HG03108 (cell line): ENCODE measurements around the gene IDH3A.
"Not testable (repeated sequence)": the region's sequence is repeated elsewhere in the genome, so short reads cannot be mapped to it uniquely, and the experiment has no call there.

ENCODE experiments used
- ATAC-seq: cut with Tn5 transposase; IDR thresholded peaks from one replicate; pipeline ENCODE4 v1.9.1; 2021; ENCODE audit warnings: moderate library complexity; ENCODE audit not compliant: unreplicated experiment

IDH3A gene

DNA sequence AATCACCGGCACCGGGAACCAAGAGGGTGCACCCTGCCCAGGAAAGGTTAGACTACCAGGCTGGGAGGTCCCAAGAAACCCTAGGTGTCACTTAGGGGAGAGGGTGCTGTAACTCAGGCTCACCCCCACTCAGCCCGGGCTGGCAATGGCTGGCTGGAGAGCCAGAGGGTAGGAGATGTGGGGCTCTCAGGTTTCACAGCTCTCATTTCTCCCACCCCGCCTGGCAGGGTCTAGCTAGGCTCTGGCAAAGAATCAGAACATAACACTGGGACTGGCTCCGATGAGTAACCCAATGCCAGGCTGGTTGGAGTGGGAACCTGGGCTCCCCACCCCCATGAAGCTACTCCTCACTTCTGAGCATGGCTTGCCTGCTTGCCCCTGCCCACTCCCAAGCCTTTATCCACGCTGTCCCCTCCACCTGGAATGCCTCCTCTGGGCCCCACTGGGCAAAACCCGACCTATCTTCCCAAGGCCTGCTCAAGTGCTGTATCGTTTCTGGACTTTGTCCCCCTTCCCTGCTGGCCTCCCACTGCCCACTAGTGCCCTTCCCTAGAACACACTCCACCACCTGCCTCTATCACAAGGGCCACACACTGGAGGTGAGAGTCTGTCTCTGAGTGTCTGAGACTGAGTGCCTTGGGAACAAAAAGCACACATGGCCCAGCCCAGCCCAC lies 19.9 kb upstream of the IDH3A start:
- ATAC-seq: no peak

GRCh38 chr15:78129751-78130287 lies 19.3 kb upstream of the IDH3A start:
- ATAC-seq: no peak

- ATAC-seq: peak; percentile 35
Observed at GRCh38 chr15:78130466-78131294, 18.5 kb upstream of the IDH3A start.

DNA sequence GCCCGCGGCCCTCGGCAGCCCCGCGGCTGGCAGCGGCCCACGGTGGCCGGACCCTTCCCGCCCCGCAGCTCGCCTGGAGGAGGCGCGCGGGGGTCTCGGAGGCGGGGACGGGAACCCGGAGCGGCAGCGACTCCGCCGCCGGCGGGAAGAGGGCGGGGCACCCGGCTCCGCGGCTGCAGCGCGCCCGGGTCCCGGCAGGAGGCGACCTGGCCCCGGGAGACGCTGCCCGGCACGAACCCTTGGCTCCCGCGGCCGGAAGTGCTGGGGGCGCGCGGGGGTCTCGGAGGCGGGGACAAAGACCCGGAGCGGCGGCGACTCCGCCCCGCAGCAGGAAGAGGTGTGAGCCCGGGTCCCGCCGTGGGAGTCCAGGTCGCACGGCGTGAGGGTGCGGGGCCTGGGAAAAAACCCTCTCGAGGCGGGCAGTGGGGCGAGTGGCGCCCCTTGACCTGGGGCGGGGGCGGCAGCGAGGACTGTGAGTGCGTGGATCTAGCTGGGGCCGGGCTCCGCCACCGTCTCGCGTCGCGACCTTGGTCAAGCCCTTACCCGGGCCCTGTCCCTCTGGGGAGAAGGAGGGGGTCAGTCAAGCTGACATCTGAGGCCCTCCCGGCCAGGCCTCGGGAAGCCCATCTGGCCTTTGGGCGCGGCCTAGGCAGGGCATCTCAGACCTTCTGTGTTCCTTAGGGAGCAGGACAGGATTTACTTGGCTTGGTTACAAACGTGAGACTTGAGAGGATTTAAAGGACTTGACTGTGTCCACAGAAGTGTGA lies 17.7 kb upstream of the IDH3A start, which contains the start of gene CIB2:
TSS of gene CIB2 (minus strand) at position 151 of the 767 bp plus-strand sequence. CDS start 230 bp downstream, outside the sequence.
- peak; percentile 89 for ATAC-seq

- ATAC-seq: no peak
Observed at GRCh38 chr15:78133801-78134200, 15.4 kb upstream of the IDH3A start.

DNA sequence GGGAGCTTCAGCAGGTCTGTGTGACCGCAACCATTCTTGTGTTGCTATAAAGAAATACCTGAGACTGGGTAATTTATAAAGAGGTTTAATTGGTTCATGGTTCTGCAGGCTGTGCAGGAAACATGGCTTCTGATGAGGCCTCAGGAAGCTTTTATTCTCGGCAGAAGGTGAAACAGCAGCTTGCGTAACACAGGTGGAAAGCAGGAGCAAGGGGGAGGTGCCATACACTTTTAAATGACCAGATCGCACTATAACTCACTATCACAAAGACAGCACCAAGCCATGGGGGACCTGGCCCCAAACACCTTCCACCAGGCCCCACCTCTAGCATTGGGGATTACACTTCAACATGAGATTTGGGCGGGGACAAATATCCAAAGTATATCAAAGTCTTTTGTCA lies 9.6 kb upstream of the IDH3A start:
- no peak for ATAC-seq

- no peak for ATAC-seq
Observed at GRCh38 chr15:78140292-78140691, 8.9 kb upstream of the IDH3A start.

DNA sequence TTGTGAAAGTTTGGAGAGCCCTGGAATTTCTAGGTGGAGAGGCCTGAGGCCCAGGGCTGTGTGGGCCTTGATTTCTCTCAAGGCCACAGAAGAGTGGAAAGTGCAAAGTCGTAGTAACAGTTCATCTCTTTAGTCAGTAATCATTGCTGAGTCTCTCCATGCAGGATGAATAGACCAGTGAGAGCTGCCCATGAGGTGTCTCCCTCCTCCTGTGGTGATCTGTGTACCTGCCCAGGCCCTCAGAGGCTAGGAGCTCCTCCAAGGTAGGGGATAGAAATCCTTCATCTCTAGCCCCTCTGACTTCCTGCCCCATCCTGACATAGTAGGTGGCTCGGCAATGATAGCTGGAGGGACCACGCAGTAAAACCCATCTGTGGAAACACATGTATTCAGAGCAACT lies 6.8 kb upstream of the IDH3A start:
- no peak for ATAC-seq

DNA sequence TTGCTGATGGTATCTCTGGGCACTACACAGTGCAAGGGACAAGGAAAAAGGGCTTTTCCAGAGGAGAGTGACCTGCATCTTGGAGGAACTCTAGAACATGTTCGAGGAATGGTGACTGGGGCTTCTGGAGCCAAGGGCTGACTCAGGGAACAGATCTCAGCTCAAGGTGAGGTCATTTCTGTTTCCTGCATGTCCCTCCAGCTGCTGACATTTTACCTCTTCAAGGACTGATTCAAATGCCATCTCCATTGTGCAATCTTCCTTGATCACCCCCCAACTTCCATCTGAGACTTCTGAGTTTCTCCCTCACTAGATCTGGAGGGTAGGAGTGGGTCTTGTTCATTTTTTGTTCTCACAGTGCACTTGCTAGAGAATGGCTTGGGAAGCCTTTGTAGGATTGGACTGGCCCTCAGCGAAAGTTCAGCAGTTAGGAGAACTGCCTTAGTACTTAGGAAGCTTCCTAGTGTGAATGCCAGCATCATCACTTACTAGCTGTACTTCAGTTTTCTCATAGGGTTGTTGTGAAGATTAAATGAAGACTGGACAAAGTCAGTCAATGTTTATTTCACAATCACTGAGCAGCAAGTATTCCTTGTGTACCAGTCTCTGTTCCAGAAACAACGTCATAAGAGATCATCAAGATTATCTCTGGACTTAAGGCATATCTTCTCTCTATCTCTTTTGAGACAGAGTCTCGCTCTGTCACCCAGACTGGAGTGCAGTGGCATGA lies 2.6 kb upstream of the IDH3A start:
- no peak for ATAC-seq

GRCh38 chr15:78147566-78147965 lies 1.6 kb upstream of the IDH3A start:
- no peak for ATAC-seq

DNA sequence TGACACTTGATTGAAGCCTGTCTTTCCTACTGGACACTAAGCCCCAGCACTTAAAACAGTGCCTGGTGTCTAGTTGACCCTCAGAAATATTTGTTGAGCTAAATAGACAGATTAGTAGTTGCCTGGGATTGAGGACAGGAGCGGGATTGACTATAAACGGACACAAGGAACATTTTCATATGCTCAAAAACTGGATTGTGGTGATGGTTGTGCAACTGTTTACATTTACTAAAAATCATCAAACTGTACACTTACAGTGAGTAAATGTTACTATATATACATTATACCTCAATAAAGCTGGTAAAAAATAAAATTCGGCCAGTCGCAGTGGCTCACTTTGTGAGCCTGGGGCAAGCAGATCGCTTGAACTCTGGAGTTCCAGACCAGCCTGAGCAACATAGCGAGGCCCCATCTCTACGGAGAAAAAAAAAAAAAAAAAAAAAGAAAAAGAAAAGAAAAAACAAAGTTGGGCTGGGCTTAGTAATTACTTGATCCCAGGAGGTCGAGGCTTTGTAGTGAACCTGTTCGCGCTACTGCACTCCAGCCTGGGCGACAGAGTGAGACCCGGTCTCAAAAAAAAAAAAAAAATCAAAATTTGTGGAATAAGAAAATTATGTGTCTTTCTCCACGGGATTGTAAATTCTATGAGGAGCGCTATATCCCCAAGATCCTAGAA lies 632 bp upstream of the IDH3A start:
- ATAC-seq: no peak

- peak; percentile 27 for ATAC-seq
Observed at GRCh38 chr15:78149805-78150751, 916 bp downstream of the IDH3A start.

- ATAC-seq: not testable (repeated sequence)
Observed at GRCh38 chr15:78151075-78151474, 1.9 kb downstream of the IDH3A start.

GRCh38 chr15:78154955-78155354 lies 5.8 kb downstream of the IDH3A start:
- ATAC-seq: no peak

GRCh38 chr15:78155355-78155939 lies 6.3 kb downstream of the IDH3A start:
- ATAC-seq: no peak

DNA sequence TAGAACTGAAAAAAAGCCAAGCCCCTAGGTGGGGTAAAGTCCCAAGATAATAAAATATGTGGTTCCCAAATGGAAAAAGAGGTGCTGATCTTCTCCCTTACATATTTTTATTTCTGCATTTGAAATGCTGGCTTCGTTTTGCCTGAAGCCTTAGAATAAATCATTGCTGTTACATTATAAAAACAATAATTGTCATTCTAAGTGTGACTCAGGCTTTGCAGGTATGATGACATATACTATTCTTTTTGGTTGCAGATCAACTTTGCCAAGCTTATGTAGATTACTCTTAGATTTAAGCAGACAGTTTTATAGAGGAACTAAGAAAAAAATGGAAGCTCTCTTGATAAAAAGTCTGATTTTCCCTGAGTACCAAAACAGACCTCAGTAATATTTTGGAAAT lies 7.5 kb downstream of the IDH3A start:
- no peak for ATAC-seq

DNA sequence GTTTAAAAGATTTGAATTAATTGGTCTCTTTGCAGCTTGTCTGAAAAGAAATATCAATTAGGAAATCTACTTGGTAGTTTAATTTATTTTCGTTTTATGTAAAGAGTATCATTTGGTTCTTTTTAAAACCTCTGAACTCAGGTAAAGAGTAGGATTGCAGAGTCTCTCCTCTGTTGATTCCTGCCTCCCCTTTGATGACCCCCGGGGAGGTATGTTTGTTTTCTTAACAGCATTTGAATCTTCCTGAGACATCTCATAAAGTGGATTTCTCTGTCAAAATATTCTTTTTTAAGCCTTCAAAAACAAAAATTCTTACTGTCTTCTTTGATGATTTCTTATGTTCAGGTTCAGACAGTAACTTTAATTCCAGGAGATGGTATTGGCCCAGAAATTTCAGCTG lies 8.0 kb downstream of the IDH3A start:
- no peak for ATAC-seq

DNA sequence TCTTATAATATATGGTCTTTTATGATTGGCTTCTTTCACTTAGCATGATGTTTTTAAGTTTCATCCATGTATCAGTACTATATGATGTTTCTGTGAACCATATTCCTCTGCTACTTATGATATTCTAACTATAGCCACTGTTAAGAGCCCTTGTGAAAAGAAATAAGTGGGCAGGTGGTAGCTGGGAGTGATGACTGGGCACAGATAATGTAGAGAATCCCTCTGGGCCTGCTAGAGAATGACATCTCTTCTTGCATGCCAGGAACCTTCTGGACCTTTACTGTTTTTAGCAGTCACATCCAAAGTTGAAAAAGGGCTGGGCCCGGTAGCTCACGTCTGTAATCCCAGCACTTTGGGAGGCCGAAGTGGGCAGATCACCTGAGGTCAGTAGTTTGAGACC lies 10.2 kb downstream of the IDH3A start:
- ATAC-seq: no peak

GRCh38 chr15:78162038-78162437 lies 12.9 kb downstream of the IDH3A start:
- ATAC-seq: no peak
